GM12874 (cell line): ENCODE results near the gene BCAS3.

Experiments used
- CTCF ChIP-seq: IDR thresholded peaks from 2 replicates; pipeline ENCODE4 v1.5.1; 2011; ENCODE audit warnings: low read depth, mild to moderate bottlenecking, control low read depth, low read length, moderate library complexity; ENCODE audit not compliant: insufficient read depth

The BCAS3 gene

GRCh38 chr17:61167075-61167474, 489.4 kb downstream of the BCAS3 start:
- no peak for TF ChIP-seq CTCF

- no peak for TF ChIP-seq CTCF
Measured at GRCh38 chr17:61168506-61168905, 490.9 kb downstream of the BCAS3 start.

- TF ChIP-seq CTCF, result no peak
Measured at GRCh38 chr17:61174310-61174709, 496.7 kb downstream of the BCAS3 start.

GRCh38 chr17:61175298-61176142, 497.9 kb downstream of the BCAS3 start:
- no peak for TF ChIP-seq CTCF

GRCh38 chr17:61177351-61177750, 499.7 kb downstream of the BCAS3 start:
- TF ChIP-seq CTCF, result no peak

- TF ChIP-seq CTCF, result no peak
Measured at GRCh38 chr17:61178284-61178683, 500.6 kb downstream of the BCAS3 start.

- no peak for TF ChIP-seq CTCF
Measured at GRCh38 chr17:61179380-61179806, 501.7 kb downstream of the BCAS3 start.

- TF ChIP-seq CTCF, result no peak
Measured at GRCh38 chr17:61183793-61184192, 506.1 kb downstream of the BCAS3 start.
